Right atrium auricular region (tissue), 2 donors: ENCODE data around the gene EFNB3. TPM values are rescaled to one million over a fixed set of nuclear protein-coding genes. Genes with fewer than 3 reads are reported as not detected.

Experiments
- DNase-seq: peaks from one replicate; pipeline ENCODE4 v3.0.0-alpha.2; 2019; ENCODE audit warnings: low spot score
- H3K27ac ChIP-seq, 2 donors: fragments of 200-600 bp; sonication (generic); 1 replicate in 1 of 2; 2 replicates in 1 of 2; pipeline ENCODE4 v1.5.1; 2016 to 2019
- H3K27me3 ChIP-seq, 2 donors: fragments of 200-600 bp; sonication (generic); one replicate each; pipeline versions ENCODE4 v1.5.1 to v1.6.0; 2017 to 2019
- H3K36me3 ChIP-seq: fragments of 200-600 bp; sonication (generic); one replicate; pipeline ENCODE4 v1.5.1; 2016
- H3K4me1 ChIP-seq, 2 donors: fragments of 200-600 bp; sonication (generic); one replicate each; pipeline versions ENCODE4 v1.5.1 to v1.6.0; 2017 to 2019
- H3K4me3 ChIP-seq, 2 donors: fragments of 200-600 bp; sonication (generic); 1 replicate in 1 of 2; 2 replicates in 1 of 2; pipeline ENCODE4 v1.5.1; 2017 to 2019; ENCODE audit warnings: mild to moderate bottlenecking in 1 of 2, moderate library complexity in 1 of 2
- H3K9me3 ChIP-seq, 2 donors: fragments of 200-600 bp; sonication (generic); one replicate each; pipeline ENCODE4 v1.5.1; 2019
- total RNA-seq, 2 donors: library from RNA; depleted of rRNA; stranded (reverse); fragments of >200 nt; gene quantifications; one replicate each; pipeline ENCODE4 v1.1.0, GENCODE V29; 2016
- TF ChIP-seq, protein P1 (sequence below), 2 donors: fragments of 200-600 bp; sonication (generic); IDR thresholded peaks; one replicate each; pipeline ENCODE4 v1.5.1; 2019; ENCODE audit warnings: antibody characterized with exemption in 2 of 2

The EFNB3 gene
- total RNA-seq, 2 donors from 2014 or later, result 2.1 to 5.9 TPM

DNA sequence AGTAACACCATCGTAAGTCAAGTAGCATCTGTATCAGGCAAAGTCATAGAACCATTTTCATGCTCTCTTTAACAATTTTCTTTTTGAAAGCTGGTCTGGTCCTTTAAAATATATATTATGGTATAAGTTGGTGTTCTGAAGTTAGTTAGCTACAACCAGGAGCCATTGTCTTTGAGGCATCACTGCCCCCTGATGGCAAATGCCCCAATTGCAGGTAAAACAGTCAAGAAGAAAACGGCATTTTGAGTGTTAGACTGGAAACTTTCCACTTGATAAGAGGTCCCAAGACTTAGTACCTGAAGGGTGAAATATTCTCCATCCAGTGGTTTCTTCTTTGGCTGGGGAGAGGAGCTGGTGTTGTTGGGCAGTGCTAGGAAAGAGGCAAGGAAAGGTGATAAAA is 31.8 kb upstream of the EFNB3 start:
- no peak for DNase-seq
- no peak overlapping the region for H3K27ac ChIP-seq
- H3K9me3 ChIP-seq, result peaks cover 0 to 6% of the 10 kb centered on the region in 2 donors
- no peaks in the 10 kb centered on the region for H3K4me1 ChIP-seq
- peaks cover 65% of the 10 kb centered on the region for H3K36me3 ChIP-seq
- no peak overlapping the region for H3K4me3 ChIP-seq
- no peaks in the 10 kb centered on the region for H3K27me3 ChIP-seq
- TF ChIP-seq, protein P1, sequence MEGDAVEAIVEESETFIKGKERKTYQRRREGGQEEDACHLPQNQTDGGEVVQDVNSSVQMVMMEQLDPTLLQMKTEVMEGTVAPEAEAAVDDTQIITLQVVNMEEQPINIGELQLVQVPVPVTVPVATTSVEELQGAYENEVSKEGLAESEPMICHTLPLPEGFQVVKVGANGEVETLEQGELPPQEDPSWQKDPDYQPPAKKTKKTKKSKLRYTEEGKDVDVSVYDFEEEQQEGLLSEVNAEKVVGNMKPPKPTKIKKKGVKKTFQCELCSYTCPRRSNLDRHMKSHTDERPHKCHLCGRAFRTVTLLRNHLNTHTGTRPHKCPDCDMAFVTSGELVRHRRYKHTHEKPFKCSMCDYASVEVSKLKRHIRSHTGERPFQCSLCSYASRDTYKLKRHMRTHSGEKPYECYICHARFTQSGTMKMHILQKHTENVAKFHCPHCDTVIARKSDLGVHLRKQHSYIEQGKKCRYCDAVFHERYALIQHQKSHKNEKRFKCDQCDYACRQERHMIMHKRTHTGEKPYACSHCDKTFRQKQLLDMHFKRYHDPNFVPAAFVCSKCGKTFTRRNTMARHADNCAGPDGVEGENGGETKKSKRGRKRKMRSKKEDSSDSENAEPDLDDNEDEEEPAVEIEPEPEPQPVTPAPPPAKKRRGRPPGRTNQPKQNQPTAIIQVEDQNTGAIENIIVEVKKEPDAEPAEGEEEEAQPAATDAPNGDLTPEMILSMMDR (IDR thresholded peaks at IDR 0.05), result no peak

DNA sequence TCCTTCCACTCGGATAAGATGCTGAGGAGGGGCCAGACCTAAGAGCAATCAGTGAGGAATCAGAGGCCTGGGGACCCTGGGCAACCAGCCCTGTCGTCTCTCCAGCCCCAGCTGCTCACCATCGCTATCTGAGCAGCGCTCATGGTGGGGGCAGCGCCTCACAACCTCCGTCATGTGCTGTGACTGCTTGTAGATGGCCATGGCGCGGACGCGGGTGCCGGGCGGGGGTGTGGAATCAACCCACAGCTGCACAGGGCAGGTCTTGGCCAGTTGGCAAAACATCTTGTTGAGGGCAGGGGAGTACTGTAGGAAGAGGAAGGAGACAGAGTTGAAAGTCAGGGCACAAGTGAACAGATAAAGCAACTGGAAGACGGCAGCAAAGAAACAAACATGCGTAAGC is 30.1 kb upstream of the EFNB3 start:
- Histone ChIP-seq H3K27me3 (no peaks in the 10 kb centered on the region), H3K27ac (no peak overlapping the region), H3K36me3 (peaks cover 57% of the 10 kb centered on the region), H3K4me1 (no peaks in the 10 kb centered on the region), H3K4me3 (no peak overlapping the region), H3K9me3 (peaks cover 0 to 6% of the 10 kb centered on the region in 2 donors)
- TF ChIP-seq, protein P1 (IDR thresholded peaks at IDR 0.05), result no peak
- DNase-seq, result no peak

DNA sequence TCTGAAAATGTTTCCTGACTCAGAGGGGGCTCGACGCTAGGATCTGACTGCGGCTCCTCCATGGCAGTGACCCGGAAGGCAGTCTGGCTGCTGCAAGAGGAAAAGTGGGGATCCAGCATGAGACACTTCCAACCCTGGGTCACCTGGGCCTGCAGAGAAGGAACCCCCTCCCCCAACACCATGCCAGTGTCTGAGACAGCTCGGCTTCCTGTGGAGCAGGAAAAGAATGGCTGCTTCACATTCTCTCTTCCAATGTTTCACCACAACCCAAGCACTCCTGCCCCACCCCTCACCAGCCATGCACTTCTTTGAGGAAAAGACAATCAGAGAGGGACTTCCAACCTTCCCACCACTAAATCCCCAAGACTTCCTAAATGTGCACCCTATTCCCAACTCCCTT is 28.5 kb upstream of the EFNB3 start:
- H3K27me3 ChIP-seq, result no peaks in the 10 kb centered on the region
- TF ChIP-seq, protein P1 (IDR thresholded peaks at IDR 0.05), result no peak
- no peaks in the 10 kb centered on the region for H3K4me1 ChIP-seq
- no peak for DNase-seq
- peaks cover 0 to 6% of the 10 kb centered on the region in 2 donors for H3K9me3 ChIP-seq
- H3K4me3 ChIP-seq, result no peak overlapping the region
- peaks cover 42% of the 10 kb centered on the region for H3K36me3 ChIP-seq
- no peak overlapping the region for H3K27ac ChIP-seq

DNA sequence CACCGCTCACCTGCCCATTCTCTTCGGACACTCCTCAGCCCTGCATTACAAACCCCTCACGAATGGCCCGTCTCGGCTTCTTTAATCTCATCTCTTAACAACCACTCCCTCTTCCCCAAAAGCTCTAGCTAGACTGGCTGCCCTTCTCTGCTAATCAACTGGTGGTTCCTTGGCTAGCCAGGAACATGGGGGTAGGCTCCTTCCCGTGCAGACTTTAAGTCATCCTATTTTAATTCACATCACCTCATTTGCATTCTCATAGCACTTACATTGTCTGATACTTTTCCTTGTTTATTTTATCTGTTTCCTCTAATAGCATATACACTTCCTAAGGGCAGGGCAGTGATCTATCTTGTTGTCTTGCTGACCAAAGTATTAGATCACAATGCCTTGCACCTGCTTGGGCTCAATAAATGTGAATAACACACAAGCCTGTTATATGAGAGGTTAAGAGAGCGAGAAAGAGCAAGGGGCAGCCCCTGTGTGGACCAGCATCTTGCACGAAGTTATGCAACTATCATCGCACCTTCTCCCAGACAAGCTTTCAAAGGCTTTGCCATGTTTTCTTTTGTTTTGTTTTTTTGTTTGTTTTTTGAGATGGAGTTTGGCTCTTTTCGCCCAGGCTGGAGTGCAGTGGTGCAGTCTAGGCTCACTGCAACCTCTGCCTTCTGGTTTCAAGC is 27.5 kb upstream of the EFNB3 start:
- peaks cover 0 to 6% of the 10 kb centered on the region in 2 donors for H3K9me3 ChIP-seq
- TF ChIP-seq, protein P1 (IDR thresholded peaks at IDR 0.05), result no peak
- no peak overlapping the region for H3K4me3 ChIP-seq
- H3K4me1 ChIP-seq, result no peaks in the 10 kb centered on the region
- H3K36me3 ChIP-seq, result peaks cover 34% of the 10 kb centered on the region
- no peak for DNase-seq
- no peak overlapping the region for H3K27ac ChIP-seq
- no peaks in the 10 kb centered on the region for H3K27me3 ChIP-seq

DNA sequence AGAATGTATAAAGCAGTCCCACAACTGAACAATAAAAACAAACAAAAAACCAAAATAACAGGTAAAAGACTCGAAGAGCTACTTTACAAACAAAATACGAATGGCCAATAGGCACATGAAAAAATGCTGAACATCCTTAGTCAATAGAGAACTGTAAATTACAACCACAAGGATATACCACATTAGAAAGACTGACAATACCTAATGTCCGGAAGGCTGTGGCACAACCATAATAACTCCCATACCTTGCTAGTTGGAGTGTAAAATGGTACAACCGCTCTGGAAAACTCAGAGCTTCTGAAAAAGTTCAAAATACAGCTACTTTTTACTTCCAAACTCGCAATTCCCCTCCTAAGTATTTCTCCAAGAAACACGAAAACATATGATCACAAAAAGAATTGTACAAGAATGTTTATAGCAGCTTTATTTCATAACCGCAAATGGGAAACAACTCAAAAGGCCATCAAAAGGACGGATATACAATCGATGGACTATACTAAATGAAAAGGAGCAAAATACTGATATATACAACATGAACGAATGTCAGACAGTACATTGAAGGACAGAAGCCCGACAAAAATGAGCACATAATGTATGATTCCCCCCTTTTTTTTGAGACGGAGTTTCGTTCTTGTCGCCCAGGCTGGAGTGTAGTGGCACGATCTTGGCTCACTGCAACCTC is 20.0 kb upstream of the EFNB3 start:
- H3K9me3 ChIP-seq, result no peaks in the 10 kb centered on the region
- H3K27ac ChIP-seq, result peak overlapping the region; percentile 89 to 93
- no peak for DNase-seq
- H3K4me1 ChIP-seq, result peaks cover 6 to 21% of the 10 kb centered on the region in 2 donors
- no peaks in the 10 kb centered on the region for H3K36me3 ChIP-seq
- H3K27me3 ChIP-seq, result no peaks in the 10 kb centered on the region
- peak overlapping the region; percentile 65 to 75 for H3K4me3 ChIP-seq
- TF ChIP-seq, protein P1 (IDR thresholded peaks at IDR 0.05), result no peak
